GM18499 (cell line): ENCODE data around the gene SLC6A6.

Experiments
- ATAC-seq: cut with Tn5 transposase; IDR thresholded peaks from one replicate; pipeline ENCODE4 v1.9.1; 2021; ENCODE audit warnings: moderate number of reproducible peaks; ENCODE audit not compliant: insufficient read depth, unreplicated experiment

The SLC6A6 gene

DNA sequence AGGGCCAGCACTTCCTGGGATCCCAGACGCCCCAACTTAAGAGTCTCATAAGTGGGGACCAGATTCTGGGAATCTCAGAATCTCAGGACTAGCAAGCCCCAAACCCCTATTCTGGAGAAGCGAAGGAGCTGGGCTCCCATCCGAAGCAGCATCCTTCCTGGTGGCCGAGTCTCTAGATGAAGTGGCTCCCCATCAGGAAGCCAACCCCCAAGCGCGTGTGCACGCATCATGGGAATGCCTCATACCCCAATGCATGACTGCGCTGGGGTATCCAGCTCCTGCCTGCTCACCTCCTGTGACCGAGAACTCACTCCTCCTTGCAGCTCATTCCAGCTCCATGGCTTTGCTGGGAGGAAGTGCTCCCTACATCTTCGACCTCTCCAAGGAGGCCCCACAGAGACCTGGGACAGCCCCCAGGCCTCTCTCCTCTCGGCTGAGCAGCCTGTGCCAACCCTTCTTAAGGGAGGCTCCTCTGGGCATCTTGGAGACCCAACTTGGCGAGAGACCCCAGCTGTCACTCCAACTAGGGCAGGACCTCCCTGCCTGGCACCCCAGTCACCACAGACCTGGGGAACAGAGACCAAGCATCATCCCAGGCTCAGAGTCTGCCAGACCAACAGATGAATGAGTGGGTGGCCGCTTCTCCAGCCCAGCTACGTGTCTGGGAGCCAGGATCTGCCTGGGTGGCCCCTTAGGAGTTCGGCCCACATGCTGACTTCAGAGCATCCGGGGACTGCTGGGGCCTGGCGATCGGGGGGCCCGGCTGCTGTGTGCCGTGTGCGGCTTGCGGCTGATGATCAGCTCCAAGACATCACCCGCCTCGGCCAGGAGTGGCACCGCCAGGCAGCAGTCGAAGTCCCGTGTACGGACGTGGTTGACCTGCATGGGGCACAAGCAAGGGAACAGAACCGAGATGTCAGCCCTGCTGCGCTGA is 90.8 kb downstream of the SLC6A6 start:
- ATAC-seq: no peak

DNA sequence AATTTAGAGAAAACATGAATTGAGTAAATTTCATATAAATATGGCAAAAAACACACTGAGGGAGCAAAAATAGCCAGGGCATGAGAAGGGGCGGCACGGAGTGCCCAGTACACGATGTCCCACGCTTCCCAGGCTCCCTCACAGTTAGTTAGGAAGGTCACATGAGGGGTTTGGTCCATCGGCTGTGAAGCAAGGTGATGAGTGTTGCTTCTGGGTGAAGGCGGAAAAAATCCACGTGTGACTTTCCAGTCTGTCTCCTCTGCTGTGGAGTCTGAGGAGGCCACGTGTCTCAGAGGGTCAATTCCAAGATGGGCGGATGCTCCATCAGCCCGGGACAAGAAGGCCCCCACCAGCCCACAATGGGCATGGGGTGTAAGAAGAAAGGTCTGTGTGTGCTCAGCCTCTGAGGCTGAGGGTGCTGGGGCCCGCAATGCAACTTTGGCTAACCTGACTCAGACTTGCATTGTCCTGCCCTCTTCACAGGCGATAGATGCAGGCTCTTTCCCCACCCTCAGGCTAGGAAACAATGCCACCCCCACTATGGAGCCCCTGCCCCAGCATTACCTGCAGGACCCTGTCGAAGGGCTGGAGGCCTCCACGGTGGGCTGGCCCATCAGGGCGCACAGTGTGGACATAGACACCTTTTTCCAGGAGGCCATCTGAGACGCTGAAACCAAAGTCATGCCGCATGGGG is 92.0 kb downstream of the SLC6A6 start:
- no peak for ATAC-seq

DNA sequence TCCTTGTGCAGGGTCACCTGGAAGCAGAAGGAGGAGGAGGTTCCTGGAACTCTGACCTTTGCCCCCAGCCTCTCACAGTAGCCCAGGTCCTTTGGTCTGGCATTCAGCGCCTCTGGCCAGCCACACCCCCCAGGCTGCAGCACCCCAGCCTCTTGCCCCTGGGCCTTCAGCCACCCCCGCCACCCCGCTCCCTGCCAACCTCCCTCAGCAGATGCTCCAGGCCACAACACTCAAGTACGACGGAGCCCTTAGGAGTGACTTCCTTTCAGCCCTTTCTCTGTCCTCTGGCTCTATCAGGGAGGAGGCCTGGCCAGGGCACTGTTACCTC is 92.5 kb downstream of the SLC6A6 start:
- ATAC-seq: no peak

DNA sequence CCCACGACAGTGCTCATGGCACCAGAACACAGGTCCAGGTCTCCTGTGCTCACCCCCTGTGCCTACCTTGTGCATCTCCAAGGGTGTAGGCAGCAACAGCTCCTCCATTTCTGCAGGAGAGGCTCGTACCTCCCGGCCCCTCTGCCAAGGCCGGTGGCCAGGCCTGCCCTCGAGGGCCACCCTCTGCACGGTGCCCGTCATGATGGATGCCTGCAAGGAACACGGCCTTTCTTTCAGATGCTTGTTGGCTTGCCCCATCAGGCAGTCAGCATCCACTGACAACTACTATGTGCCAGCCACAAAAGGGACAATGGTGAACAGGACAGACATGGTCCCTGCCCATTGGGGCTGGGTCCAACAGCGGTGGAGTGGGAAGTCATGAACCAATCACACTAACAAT is 93.9 kb downstream of the SLC6A6 start:
- ATAC-seq: no peak

DNA sequence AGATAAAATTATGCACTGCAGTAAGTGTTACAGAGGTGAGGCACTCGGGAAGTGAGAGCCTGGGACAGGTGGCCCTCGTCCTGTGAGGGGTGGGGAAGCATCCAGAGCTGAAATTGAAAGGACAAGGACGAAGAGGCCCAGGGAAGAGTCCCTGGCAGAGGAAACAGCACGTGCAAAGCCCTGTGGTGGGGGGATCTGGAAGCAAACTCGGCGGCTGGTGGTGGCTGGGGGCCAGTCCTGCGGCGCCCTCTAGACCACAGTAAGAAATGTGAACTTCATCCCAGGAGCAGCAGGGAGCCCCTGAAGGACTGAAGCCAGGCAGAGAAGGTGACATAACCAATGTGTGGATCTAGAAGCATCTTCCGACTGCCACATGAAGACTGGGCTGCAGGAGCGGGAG is 94.9 kb downstream of the SLC6A6 start:
- ATAC-seq: no peak

DNA sequence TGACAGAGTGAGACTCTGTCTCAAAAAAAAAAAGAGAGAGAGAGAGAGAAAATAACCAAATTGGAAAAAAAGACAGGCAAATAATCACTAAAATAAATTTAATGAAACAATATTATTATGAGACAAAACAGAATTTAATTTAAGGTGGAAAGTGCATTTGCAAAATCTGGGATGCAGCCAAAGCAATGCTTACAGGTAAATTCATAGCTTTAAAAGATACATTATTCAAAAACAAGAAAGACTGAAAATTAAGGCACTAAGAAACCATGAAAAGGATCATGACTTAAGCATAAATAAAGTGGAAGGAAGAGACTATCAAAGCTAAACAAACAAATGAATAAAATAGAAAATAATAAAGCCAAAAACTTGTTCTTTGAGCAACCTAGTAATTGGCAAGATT is 100.1 kb downstream of the SLC6A6 start:
- no peak for ATAC-seq

DNA sequence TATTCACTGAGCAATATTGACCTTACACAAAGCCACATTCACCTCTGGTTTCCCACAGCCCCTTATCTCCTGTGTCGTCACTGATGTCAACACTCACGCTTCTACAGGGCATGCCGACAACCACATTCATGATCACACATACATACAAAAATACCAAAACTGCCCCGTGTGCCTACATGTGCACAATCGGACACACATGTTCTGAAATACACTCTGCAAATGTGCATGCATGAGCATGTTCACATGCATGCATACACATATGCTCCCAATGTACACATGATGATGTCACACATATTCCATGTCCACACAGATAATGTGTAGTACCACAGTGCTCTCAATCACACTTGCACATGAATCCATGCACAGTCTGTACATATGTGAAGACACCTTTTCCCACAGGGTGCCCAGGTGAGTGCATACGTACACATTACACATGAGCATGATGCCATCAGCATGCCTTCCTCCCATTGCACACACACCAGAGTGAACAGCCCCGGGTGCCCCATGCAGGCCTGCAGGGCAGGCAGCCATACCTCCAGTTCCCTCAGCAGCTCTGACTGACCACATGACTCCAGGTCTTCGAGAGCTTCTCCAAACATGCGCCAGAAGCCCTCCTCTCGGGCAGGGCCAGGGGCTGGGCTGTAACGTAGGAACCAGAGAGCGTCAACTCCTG is 100.8 kb downstream of the SLC6A6 start:
- no peak for ATAC-seq

DNA sequence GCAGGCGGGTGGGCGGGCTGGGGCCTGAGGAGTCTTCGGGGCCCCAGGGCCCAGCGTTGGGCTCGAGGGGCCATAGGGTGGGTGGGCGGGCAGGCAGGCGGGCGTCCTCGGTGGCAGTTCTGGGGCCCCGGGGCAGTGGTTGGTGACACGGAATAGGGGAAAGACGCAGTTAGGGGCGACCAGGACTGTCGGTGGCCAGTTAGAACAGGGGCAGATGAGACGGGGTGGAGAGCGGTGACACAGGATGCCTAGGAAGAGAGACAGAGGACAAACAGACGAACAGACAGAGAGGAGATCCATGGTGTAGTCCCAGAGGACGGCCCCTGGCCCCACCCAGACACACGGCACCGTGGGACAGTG is 101.3 kb downstream of the SLC6A6 start:
- no peak for ATAC-seq

DNA sequence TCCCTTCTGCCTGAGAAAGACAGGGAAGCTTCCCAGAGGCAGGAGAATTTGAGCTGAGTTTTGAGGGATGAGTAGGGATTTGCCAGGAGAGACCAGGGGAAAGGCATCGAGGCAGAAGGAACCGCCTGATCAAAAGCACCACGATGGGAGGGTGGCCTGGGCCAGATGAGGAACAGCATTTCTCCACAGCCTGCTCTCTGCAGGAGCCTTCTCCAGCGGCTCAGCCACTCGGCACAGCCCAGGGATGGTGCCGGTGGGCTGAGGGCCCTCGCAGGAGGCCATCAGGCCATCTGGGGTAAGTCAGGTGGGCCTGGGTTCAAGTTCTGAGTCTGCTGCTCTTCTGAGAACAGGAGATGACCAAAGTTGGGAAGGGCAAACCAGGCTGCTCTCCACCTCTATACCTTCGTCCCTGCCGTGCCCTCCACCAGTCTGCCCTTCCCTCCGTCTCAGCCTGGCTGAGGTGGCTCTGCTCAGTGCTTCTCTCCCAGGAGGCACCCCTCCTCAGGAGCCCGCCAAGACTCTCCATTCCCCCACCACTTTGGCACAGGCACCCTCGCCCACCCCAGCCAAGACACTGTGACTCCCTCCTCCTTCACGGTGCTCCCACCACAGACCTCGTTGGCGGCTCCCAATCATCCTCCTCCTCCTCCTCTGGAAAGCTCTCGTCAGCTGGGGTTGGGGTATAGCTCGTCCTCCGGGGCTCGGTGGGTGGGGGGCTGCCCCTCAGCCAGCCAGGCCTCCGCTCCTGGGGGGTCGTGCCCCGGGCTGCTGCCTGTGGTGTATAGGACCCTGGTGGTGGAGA is 102.8 kb downstream of the SLC6A6 start:
- no peak for ATAC-seq

DNA sequence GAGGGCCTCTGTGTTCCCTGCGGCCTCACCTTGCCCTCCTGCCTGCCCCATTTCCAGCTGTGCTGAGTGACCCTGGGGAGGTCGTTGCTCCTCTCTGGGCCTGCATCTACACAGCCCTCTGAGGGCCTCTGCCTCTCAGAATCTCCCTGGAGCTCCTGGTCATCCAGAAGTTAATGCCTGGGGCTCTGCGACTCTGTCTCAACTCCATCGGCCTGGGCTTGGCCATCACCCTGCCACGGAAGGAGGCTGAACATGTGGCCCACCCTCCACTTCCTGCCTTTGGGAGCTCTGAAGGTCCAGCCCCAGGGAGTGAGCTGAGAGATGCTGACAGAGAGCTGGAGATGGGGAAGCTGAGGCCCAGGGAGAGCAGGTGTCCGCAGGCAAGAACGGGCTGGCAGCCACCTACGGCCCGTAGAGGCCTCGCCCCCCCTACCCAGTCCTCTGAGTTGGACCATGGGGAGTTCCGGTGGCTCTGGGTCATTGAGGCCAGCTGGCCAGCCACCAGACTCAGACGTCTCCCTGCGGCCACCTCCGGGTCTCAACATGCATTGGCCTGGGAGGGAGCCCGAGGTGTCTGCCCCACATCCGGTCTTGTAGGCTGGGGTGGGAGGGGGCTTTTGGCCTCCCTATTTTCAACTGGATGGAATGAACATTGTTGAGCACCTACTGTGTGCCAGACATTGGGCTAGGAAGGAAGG is 103.5 kb downstream of the SLC6A6 start:
- ATAC-seq: no peak

DNA sequence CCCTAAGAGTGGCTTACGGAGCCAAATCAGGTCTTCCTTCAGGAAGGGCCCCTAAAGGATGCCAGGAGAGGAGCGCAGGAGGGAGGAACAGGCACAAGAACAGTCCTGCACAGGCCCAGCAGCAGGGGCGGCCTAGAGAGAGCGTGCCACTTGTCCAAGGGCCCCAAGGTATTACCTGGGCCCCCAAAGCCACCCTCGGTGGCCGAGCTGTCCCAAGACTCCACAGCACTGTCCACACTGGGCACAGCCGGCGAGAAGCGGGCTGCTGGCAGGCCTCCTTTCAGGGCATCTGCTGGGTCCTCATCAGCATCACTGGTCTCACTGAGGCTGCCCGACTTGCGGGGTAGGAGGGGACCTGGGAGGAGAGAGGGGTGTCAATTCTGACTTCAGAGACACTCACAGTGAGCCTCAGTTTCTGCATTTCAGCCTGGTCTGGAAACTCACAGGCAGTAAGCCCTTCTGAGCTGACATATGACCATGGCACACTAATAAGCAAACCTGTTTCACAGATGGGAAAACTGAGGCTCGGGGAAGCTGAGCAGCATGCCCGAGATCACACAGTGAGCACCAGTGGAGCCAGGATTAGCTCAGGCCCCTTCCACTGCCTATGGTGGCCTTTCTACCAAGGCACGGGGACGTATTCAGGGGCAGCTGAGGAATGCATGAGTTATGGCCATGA is 104.4 kb downstream of the SLC6A6 start:
- ATAC-seq: no peak

DNA sequence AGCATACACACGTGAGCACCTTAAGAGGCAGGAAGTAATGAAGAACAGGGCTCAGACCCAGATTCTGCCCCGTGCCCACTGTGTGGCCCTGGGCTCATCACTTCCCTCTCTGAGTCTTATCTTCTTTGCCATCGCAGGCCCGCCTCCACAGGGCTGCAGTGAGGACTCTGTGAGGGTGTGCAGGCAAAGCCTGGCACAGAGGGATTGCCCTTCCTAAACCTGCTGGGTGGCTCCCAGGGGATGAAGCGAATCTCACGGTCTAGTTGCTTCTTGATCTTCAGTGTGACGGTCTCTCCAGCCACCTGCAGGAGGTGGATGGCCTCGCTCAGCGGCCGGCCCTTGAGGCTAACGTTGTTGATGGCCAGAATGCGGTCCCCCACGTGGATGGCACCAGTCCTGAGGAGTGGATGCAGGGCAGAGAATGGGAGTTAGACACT is 104.9 kb downstream of the SLC6A6 start:
- no peak for ATAC-seq

DNA sequence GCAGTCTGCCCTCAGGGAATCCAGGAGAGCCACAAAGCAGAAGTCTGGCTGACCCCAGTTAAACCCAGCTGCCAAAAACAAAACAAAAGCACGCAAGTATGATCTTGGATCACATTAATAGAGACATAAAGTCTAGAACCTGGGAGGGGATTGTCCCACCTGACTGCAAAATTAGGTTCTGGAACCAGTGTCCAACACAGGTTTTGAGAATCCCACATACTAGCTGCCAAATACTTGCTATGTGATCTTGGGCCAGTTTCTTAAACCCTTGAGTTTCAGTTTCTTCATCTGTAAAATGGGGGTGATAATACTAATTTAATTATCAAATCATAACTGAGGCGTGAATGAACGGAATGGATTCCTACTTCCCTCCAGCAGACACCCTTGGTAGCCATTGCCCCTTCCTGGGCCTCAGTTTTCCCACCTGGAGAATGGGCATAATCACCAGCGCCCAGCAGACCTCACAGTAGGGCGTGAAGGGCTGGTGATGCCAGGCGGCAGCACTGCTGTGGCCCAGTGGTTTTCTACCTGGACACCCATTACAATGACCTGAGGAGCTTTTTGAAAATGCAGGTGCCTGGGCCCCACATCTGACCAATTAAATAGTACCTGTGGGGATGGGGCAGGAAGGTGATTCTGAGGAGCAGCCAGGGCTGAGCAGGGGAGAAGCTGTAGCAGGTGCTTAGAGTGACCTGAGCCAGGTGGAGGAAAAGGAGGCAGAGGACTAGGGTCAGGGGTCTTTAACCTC is 105.5 kb downstream of the SLC6A6 start:
- ATAC-seq: no peak

DNA sequence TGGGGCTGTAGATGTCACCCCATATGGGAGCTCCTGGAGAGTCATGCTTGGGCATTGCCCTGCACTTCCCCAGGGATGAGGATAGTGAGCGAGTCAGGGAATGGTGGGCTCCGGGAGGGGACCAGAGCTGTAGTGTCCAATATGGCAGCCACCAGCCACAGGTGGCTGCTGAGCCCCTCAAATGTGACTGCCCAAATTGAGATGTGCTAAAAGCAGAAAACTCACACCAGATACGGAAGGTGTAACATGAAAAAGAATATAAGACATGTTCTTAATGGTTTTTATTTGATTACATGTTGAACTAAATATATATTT is 106.1 kb downstream of the SLC6A6 start:
- no peak for ATAC-seq

DNA sequence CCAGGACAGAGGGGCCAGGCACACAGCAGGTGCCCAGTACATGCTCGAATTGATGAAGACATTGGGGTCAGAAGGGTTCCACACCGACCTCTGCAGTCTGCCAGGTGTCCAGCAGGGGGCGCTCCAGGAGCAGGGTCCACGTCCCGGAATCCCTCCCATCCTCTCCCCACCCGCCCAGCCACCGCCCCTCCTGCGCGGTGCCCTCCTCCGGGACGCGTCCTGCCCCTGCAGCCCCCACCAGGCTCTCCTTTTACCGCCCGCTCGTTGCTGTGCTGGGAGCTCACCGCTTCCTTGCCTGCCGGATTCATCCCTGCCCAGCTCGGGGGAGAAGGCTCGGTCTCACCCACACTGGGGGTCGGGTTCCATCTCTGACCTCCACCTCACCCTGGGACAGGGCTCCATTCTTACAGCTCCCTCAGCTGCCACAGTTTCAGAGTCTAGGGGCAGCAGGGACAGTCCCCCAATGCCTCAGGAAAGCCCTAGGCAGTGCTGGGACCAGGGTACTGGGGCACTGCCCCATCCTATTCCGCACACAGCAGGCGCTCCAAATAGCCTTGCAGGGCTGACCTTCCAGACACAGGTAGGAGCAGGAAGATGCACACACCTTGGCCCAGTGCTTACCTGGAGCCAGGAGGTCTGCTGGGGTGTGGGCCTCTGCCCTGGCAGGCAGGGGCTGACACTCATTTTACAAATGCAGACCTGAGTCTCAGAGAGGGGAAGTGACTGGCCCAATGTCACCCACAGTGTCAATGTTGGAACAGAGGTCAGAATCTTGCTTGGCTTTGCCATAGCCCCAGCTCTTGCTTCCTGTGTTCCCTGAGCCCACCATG is 106.8 kb downstream of the SLC6A6 start:
- ATAC-seq: no peak

DNA sequence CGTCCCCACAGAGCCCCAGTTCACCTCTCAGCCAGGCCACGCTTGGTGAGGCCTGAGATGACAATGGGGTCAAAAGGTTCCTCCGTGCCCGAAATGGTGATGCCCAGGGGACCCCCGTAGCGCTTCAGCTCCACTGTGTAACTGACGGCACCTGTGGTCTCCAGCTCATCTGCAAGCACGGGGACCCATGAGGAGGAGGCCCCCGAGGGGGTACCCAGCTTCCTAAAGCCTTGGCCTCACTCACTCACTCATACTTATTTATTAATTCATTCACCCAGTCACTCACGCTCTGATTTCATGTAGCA is 107.3 kb downstream of the SLC6A6 start:
- ATAC-seq: no peak

DNA sequence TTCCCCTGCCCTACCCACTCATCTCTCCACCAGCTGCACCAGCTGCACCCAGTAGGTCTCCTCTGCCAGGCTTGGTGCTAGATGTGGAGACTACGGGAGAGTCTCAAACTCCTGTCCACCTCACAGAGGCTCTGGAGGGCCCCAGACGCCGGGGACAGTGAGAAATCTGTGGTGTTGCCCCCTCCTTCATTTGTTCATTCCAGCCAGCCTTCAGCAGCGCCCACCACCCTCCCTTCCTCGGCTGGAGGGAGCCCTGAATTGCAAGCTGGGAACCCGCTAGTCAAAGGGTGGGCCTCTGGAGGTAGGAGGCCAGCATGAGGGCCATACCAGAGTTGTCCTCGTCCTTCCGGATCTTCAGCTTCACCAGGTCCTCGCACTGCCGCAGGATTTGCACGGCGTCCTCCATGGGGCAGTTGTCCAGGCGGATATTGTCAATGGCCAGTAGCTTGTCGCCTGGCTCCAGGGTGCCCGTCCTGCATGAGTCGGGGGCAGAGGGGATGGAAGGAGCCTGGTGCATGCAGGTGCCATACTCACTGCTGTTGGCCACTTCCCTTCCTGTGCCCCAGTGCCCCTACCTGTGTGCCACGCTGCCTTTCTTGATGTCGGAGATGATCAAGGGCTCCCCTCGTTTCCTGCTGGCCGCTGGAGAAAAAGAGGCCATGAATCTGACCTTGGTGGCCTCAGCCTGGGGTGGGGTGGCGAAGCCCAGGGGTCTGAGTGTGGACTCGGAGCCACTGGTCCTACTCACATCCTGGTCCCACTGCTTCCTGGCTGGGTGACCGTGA is 108.6 kb downstream of the SLC6A6 start:
- ATAC-seq: no peak
